Bronchial epithelial cell (primary cell): ENCODE measurements around the gene PTPRN2. TPM values are rescaled to one million over a fixed set of nuclear protein-coding genes. Genes with fewer than 3 reads are reported as not detected.
A peak's percentile ranks its signal among the peaks of the same experiment; 100 is the strongest.

ENCODE experiments used
- DNase-seq: peaks from one replicate; pipeline ENCODE4 v3.0.0-alpha.2; 2010; ENCODE audit warnings: low read depth
- FAIRE-seq: peaks from 2 replicates; lab custom pipeline; 2011; peaks lifted over from hg19 to GRCh38; lab: Jason Lieb, UNC
- H3K27me3 ChIP-seq: 2 replicates; pipeline ENCODE4 v1.5.1; 2011; ENCODE audit warnings: low read length; ENCODE audit not compliant: control insufficient read depth, insufficient read depth
- H3K36me3 ChIP-seq: 2 replicates; pipeline ENCODE4 v1.5.1; 2011; ENCODE audit warnings: low read length; ENCODE audit not compliant: control insufficient read depth, insufficient read depth
- H3K4me3 ChIP-seq: 2 replicates; pipeline ENCODE4 v1.5.1; 2011; ENCODE audit warnings: mild to moderate bottlenecking, low read depth, low read length, control low read depth
- CTCF ChIP-seq: IDR thresholded peaks from 2 replicates; pipeline ENCODE4 v1.5.1; 2011; ENCODE audit warnings: mild to moderate bottlenecking, moderate library complexity, low read length, control low read depth, inconsistent platforms; ENCODE audit not compliant: insufficient read depth, severe bottlenecking
- total RNA-seq: library from RNA; depleted of rRNA; stranded (reverse); fragments of >200 nt; gene quantifications from 2 replicates; pipeline ENCODE4 v1.2.1, GENCODE V29; 2014

Gene PTPRN2
- total RNA-seq, 1 donor from 2014 or later, result 1.1 TPM

DNA sequence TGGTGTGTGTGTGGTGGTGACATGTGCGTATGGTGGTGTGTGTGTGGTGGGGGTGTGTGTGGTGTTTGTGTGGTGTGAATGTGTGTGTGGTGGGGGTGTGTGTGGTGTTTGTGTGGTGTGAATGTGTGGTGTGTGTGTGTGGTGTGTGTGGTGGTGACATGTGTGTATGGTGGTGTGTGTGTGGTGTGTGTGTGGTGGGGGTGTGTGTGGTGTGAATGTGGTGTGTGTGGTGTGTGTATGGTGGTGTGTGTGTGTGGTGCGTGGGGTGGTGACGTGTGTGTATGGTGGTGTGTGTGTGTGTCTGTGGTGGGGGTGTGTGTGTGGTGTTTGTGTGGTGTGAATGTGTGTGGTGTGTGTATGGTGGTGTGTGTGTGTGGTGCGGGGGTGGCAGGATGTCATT lies 797.7 kb downstream of the PTPRN2 start:
- no peaks in the 10 kb centered on the region for H3K27me3 ChIP-seq
- DNase-seq (no peak), FAIRE-seq (peak; percentile 100)
- H3K4me3 ChIP-seq, result no peak overlapping the region
- H3K36me3 ChIP-seq, result no peaks in the 10 kb centered on the region
- no peak for TF ChIP-seq CTCF

- FAIRE-seq (no peak), DNase-seq (no peak)
- no peaks in the 10 kb centered on the region for H3K36me3 ChIP-seq
- H3K4me3 ChIP-seq, result no peak overlapping the region
- no peaks in the 10 kb centered on the region for H3K27me3 ChIP-seq
- TF ChIP-seq CTCF, result no peak
Observed at GRCh38 chr7:157789094-157789493, 798.5 kb downstream of the PTPRN2 start.

DNA sequence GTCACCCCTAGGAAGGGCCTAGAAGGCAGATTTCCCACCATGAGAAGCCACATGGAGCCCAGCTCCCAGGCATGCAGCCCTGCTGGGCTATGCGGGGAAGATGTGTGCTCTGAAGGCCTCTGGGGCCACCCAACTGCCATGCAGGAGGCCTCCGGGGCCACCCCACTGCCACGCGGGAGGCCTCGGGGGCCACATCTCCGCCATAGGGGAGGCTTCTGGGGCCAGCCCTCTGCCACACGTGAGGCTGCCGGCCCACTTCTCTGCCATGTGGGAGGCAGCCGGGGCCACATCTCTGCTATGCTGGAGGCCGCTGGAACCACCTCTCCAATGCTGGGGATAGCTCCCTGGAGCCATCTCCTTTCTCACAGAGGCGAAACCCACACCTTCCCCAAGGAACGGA lies 799.0 kb downstream of the PTPRN2 start:
- no peak overlapping the region for H3K4me3 ChIP-seq
- FAIRE-seq, result no peak
- no peak for TF ChIP-seq CTCF
- H3K27me3 ChIP-seq, result no peaks in the 10 kb centered on the region
- DNase-seq, result no peak
- H3K36me3 ChIP-seq, result no peaks in the 10 kb centered on the region

- Histone ChIP-seq H3K4me3 (no peak overlapping the region), H3K27me3 (no peaks in the 10 kb centered on the region)
Observed at GRCh38 chr7:157787275-157787701, 800.3 kb downstream of the PTPRN2 start.

GRCh38 chr7:157786375-157787274 lies 801.0 kb downstream of the PTPRN2 start:
- FAIRE-seq, result no peak
- no peaks in the 10 kb centered on the region for H3K27me3 ChIP-seq
- TF ChIP-seq CTCF, result no peak

More at GRCh38 chr7:157787275-157787701, 800.3 kb downstream of the PTPRN2 start:
- DNase-seq (no peak), FAIRE-seq (no peak)
- no peaks in the 10 kb centered on the region for H3K36me3 ChIP-seq
- TF ChIP-seq CTCF, result no peak

More at GRCh38 chr7:157786375-157787274, 801.0 kb downstream of the PTPRN2 start:
- H3K36me3 ChIP-seq, result no peaks in the 10 kb centered on the region
- no peak overlapping the region for H3K4me3 ChIP-seq
- no peak for DNase-seq
